Ishikawa (cell line): ENCODE data around the gene GALNT10.

ENCODE experiments used
- CEBPB ChIP-seq: IDR thresholded peaks from 2 replicates; pipeline ENCODE4 v1.6.1; 2012
- CREB1 ChIP-seq: IDR thresholded peaks from 2 replicates; pipeline ENCODE4 v1.6.1; 2012; ENCODE audit warnings: low read depth
- EGR1 ChIP-seq: IDR thresholded peaks from 2 replicates; pipeline ENCODE4 v1.6.1; 2012
- EP300 ChIP-seq: IDR thresholded peaks from 2 replicates; pipeline ENCODE4 v1.6.1; 2012; ENCODE audit warnings: borderline replicate concordance
- FOXM1 ChIP-seq: IDR thresholded peaks from 2 replicates; pipeline ENCODE4 v1.6.1; 2012; ENCODE audit warnings: low read depth, borderline replicate concordance
- NFIC ChIP-seq: IDR thresholded peaks from 2 replicates; pipeline ENCODE4 v1.6.1; 2012
- RAD21 ChIP-seq: IDR thresholded peaks from 2 replicates; pipeline ENCODE4 v1.6.1; 2012; ENCODE audit warnings: low read depth
- TAF1 ChIP-seq: IDR thresholded peaks from 2 replicates; pipeline ENCODE4 v1.6.1; 2012; ENCODE audit warnings: low read depth, mild to moderate bottlenecking
- TCF12 ChIP-seq: IDR thresholded peaks from 2 replicates; pipeline ENCODE4 v1.6.1; 2012; ENCODE audit warnings: low read depth
- TEAD4 ChIP-seq: IDR thresholded peaks from 2 replicates; pipeline ENCODE4 v1.6.1; 2012
- YY1 ChIP-seq: IDR thresholded peaks from 2 replicates; pipeline ENCODE4 v1.6.1; 2012; ENCODE audit warnings: low read depth
- ZBTB7A ChIP-seq: IDR thresholded peaks from 2 replicates; pipeline ENCODE4 v1.6.1; 2012; ENCODE audit warnings: low read depth
- TF ChIP-seq, protein P1 (sequence below): IDR thresholded peaks from 2 replicates; pipeline ENCODE4 v1.6.1; 2012
- TF ChIP-seq, protein P2 (sequence below): IDR thresholded peaks from 2 replicates; pipeline ENCODE4 v1.6.1; 2012; ENCODE audit warnings: low read depth, mild to moderate bottlenecking
- TF ChIP-seq, protein P3 (sequence below): IDR thresholded peaks from 2 replicates; pipeline ENCODE4 v1.6.1; 2012

Gene GALNT10

DNA sequence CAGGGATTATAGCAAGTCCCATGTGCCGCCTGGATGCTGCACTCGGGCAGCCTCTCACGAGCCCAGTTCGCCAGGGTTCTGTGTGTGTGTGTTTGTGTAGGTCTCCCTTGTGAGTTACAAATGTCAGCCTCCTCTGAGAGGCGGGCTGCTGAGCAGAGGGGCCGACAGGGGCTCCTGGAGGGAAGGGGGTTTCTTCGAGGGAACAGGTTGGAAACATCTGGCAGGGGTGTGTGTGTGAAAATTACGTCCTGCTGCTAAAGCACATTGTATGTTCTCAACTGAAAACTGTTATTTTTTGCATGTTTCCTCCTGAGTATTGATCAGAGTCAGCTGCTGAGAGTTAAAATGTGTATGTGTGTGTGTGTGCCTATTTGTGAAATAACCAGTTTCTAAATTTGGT, 9.7 kb downstream of the GALNT10 start:
- no peak for TF ChIP-seq ZBTB7A
- TF ChIP-seq NFIC = no peak
- TF ChIP-seq, protein P1, sequence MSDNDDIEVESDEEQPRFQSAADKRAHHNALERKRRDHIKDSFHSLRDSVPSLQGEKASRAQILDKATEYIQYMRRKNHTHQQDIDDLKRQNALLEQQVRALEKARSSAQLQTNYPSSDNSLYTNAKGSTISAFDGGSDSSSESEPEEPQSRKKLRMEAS = no peak
- no peak for TF ChIP-seq EGR1

DNA sequence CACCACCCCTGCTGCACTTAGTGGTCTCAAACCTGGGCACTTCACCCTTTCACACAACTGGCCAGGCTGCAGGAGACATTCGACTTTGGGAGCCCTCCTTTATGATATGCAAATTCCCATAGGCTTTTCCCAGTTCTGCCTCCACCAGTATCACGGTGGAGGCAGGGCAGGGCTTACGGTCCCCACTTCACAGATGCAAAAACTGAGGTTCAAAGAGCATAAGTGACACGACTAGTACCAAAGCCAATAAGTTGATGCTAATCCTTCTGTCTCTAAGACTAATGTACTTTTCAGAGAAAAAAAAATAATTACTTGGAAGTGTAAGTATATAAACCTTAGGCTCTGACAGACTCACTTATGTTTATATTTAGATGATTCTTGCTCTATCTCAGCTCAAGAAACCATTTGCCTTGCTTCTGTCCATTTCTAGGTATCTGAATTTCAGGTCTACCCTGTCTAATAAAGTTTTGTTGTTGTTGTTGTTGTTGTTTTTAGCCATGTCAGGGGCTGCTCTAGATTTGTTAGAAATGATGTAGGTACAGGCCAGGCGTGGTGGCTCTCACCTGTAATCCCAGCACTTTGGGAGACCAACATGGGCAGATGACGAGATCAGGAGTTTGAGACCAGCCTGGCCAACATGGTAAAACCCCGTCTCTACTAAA, 10.7 kb downstream of the GALNT10 start:
- TF ChIP-seq EP300 (no peak), TEAD4 (no peak), CREB1 (no peak), YY1 (no peak), FOXM1 (no peak), TCF12 (no peak), RAD21 (no peak), CEBPB (no peak), ZBTB7A (no peak), NFIC (no peak), TAF1 (no peak)
- TF ChIP-seq, protein P2, sequence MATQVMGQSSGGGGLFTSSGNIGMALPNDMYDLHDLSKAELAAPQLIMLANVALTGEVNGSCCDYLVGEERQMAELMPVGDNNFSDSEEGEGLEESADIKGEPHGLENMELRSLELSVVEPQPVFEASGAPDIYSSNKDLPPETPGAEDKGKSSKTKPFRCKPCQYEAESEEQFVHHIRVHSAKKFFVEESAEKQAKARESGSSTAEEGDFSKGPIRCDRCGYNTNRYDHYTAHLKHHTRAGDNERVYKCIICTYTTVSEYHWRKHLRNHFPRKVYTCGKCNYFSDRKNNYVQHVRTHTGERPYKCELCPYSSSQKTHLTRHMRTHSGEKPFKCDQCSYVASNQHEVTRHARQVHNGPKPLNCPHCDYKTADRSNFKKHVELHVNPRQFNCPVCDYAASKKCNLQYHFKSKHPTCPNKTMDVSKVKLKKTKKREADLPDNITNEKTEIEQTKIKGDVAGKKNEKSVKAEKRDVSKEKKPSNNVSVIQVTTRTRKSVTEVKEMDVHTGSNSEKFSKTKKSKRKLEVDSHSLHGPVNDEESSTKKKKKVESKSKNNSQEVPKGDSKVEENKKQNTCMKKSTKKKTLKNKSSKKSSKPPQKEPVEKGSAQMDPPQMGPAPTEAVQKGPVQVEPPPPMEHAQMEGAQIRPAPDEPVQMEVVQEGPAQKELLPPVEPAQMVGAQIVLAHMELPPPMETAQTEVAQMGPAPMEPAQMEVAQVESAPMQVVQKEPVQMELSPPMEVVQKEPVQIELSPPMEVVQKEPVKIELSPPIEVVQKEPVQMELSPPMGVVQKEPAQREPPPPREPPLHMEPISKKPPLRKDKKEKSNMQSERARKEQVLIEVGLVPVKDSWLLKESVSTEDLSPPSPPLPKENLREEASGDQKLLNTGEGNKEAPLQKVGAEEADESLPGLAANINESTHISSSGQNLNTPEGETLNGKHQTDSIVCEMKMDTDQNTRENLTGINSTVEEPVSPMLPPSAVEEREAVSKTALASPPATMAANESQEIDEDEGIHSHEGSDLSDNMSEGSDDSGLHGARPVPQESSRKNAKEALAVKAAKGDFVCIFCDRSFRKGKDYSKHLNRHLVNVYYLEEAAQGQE = no peak
- TF ChIP-seq, protein P3, sequence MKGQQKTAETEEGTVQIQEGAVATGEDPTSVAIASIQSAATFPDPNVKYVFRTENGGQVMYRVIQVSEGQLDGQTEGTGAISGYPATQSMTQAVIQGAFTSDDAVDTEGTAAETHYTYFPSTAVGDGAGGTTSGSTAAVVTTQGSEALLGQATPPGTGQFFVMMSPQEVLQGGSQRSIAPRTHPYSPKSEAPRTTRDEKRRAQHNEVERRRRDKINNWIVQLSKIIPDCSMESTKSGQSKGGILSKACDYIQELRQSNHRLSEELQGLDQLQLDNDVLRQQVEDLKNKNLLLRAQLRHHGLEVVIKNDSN = no peak
- TF ChIP-seq, protein P1 = no peak

DNA sequence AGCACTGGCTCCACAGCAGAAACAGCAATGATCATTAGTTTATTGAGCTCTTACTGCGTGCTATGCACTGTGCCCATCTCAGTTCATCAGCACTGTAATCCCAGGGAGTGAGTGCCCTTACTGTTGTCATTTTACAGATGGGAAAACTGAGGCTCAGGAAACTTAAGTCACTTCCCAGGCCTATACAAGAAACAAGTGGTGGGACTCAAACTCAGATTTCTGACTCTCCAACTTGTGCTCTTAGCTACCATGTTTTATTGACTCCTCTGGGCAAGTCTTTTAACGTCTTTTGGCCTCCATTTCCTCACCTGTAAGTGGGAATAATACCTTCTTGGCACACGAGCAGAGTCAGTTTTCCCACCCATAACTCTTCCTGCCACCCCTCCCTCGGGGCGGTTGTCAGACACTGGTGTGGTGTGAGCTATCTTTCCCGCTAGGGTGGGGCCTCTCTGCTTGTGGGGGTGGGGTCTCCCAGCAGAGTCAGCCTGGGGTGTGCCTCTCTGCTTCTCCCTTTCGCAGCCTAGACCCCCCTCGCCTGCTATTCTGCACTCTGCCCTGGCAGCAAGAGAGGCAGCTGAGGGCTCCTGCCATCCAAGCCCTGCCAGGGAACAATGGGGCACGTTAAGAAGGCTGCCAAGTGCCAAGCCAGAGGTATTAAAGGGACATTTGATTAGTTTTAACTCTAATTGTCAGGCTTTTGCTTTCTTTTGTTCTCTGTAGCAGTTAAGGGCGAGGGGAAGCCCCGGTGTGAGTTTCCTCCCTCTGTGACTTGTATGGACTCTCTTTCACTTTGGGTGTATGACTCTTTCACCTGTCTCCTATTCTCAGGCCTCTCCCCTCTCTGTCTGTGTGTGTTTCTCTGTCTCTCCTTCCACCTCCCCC, 12.1 kb downstream of the GALNT10 start:
- TF ChIP-seq EP300 (no peak), FOXM1 (no peak), CEBPB (no peak), CREB1 (no peak), YY1 (no peak), TAF1 (no peak), TCF12 (no peak), RAD21 (no peak), ZBTB7A (no peak), EGR1 (no peak), TEAD4 (no peak), NFIC (no peak)
- TF ChIP-seq, protein P2 = no peak
- TF ChIP-seq, protein P3 = no peak
- TF ChIP-seq, protein P1 = no peak

GRCh38 chr5:154203798-154204578, 13.5 kb downstream of the GALNT10 start:
- no peak for TF ChIP-seq TAF1
- no peak for TF ChIP-seq TEAD4
- no peak for TF ChIP-seq FOXM1
- no peak for TF ChIP-seq RAD21
- TF ChIP-seq, protein P1 = no peak
- no peak for TF ChIP-seq TCF12
- TF ChIP-seq, protein P3 = no peak
- TF ChIP-seq NFIC = no peak
- TF ChIP-seq EP300 = no peak
- TF ChIP-seq, protein P2 = no peak
- TF ChIP-seq ZBTB7A = no peak
